HG02970 (cell line): Measurements from ENCODE around the gene MYRFL.

Experiments
- ATAC-seq: cut with Tn5 transposase; IDR thresholded peaks from one replicate; pipeline ENCODE4 v1.9.1; 2021; ENCODE audit warnings: mild to moderate bottlenecking, moderate library complexity, moderate number of reproducible peaks; ENCODE audit not compliant: unreplicated experiment, low FRiP score

MYRFL gene

GRCh38 chr12:69927164-69927563 lies 102.1 kb downstream of the MYRFL start:
- ATAC-seq, result no peak

GRCh38 chr12:69929125-69929524 lies 104.1 kb downstream of the MYRFL start:
- no peak for ATAC-seq

GRCh38 chr12:69929531-69929930 lies 104.5 kb downstream of the MYRFL start:
- ATAC-seq, result no peak

GRCh38 chr12:69931569-69931968 lies 106.5 kb downstream of the MYRFL start:
- no peak for ATAC-seq

GRCh38 chr12:69932154-69932553 lies 107.1 kb downstream of the MYRFL start:
- no peak for ATAC-seq

GRCh38 chr12:69932676-69933552 lies 107.9 kb downstream of the MYRFL start:
- ATAC-seq, result no peak

GRCh38 chr12:69934011-69934410 lies 109.0 kb downstream of the MYRFL start:
- no peak for ATAC-seq

- ATAC-seq, result no peak
These were observed 110.6 kb downstream of the MYRFL start for GRCh38 chr12:69935651-69936100.

GRCh38 chr12:69936214-69936731 lies 111.2 kb downstream of the MYRFL start:
- ATAC-seq, result no peak

- ATAC-seq, result no peak
These were observed 111.7 kb downstream of the MYRFL start for GRCh38 chr12:69936766-69937165.

- no peak for ATAC-seq
These were observed 122.1 kb downstream of the MYRFL start for GRCh38 chr12:69947123-69947522.

GRCh38 chr12:69947897-69948296 lies 122.9 kb downstream of the MYRFL start:
- no peak for ATAC-seq

GRCh38 chr12:69948851-69949250 lies 123.8 kb downstream of the MYRFL start:
- ATAC-seq, result no peak

- no peak for ATAC-seq
These were observed 124.4 kb downstream of the MYRFL start for GRCh38 chr12:69949311-69950002.

- no peak for ATAC-seq
These were observed 126.1 kb downstream of the MYRFL start for GRCh38 chr12:69951108-69951507.

- ATAC-seq, result no peak
These were observed 127.9 kb downstream of the MYRFL start for GRCh38 chr12:69952890-69953289.

GRCh38 chr12:69961246-69961645 lies 136.2 kb downstream of the MYRFL start:
- no peak for ATAC-seq

- no peak for ATAC-seq
These were observed 141.4 kb downstream of the MYRFL start for GRCh38 chr12:69966409-69966808.

GRCh38 chr12:69966839-69967238 lies 141.8 kb downstream of the MYRFL start:
- ATAC-seq, result no peak

- no peak for ATAC-seq
These were observed 144.0 kb downstream of the MYRFL start for GRCh38 chr12:69969011-69969410.

- no peak for ATAC-seq
These were observed 147.1 kb downstream of the MYRFL start for GRCh38 chr12:69972136-69972535.
